Measurements from ENCODE around the gene ATP5PD. TPM values are rescaled to one million over a fixed set of nuclear protein-coding genes. Genes with fewer than 3 reads are reported as not detected.

The ATP5PD gene
- total RNA-seq, 6 donors from 2014 or later: 126 to 198 (median 186) TPM

GRCh38 chr17:74998783-74999182 lies 48.0 kb downstream of the ATP5PD start:
- no peak for ATAC-seq (ENCODE audit: low FRiP score in 2 of 2)
- WGBS, 2 donors: 72 to 79% methylated on average over 6 of the region's 6 CpGs

GRCh38 chr17:74995847-74996246 lies 50.9 kb downstream of the ATP5PD start:
- no peak for ATAC-seq (ENCODE audit: low FRiP score in 2 of 2)
- WGBS, 2 donors: 78 to 81% methylated on average over 5 of the region's 5 CpGs
- Histone ChIP-seq H3K4me3 (no peak overlapping the region), H3K36me3 (peaks cover 0 to 13% (median 7%) of the 10 kb centered on the region in 4 donors), H3K27me3 (no peaks in the 10 kb centered on the region), H3K9me3 (no peaks in the 10 kb centered on the region), H3K4me1 (peaks cover 0 to 19% (median 14%) of the 10 kb centered on the region in 4 donors), H3K27ac (no peak overlapping the region)
- DNase-seq: no peak
- TF ChIP-seq EP300 (IDR thresholded peaks at IDR 0.05): no peak
- TF ChIP-seq POLR2A (IDR thresholded peaks at IDR 0.05): no peak
- no peak for TF ChIP-seq CTCF (IDR thresholded peaks at IDR 0.05)
- no peak for TF ChIP-seq POLR2AphosphoS5 (IDR thresholded peaks at IDR 0.05)

More at GRCh38 chr17:74998783-74999182, 48.0 kb downstream of the ATP5PD start:
- Histone ChIP-seq H3K4me3 (no peak overlapping the region), H3K27ac (no peak overlapping the region), H3K27me3 (no peaks in the 10 kb centered on the region), H3K36me3 (peaks cover 0 to 42% (median 25%) of the 10 kb centered on the region in 4 donors), H3K9me3 (no peaks in the 10 kb centered on the region), H3K4me1 (peaks cover 0 to 4% (median under 1%) of the 10 kb centered on the region in 4 donors)
- TF ChIP-seq POLR2AphosphoS5 (IDR thresholded peaks at IDR 0.05) (no peak), CTCF (IDR thresholded peaks at IDR 0.05) (no peak), POLR2A (IDR thresholded peaks at IDR 0.05) (no peak), EP300 (IDR thresholded peaks at IDR 0.05) (no peak)
- no peak for DNase-seq

- Histone ChIP-seq H3K27ac (peak overlapping the region in 1 of 4 donors; percentile 9), H3K27me3 (no peaks in the 10 kb centered on the region), H3K9me3 (no peaks in the 10 kb centered on the region), H3K4me3 (no peak overlapping the region), H3K4me1 (peaks cover 12 to 31% (median 20%) of the 10 kb centered on the region in 4 donors), H3K36me3 (peaks cover 0 to 2% (median 0%) of the 10 kb centered on the region in 4 donors)
- TF ChIP-seq POLR2AphosphoS5 (IDR thresholded peaks at IDR 0.05): no peak
- WGBS, 2 donors: 80 to 88% methylated on average over 7 of the region's 7 CpGs
- ATAC-seq (ENCODE audit: low FRiP score in 2 of 2) (no peak), DNase-seq (no peak)
Observed at GRCh38 chr17:74994440-74994839, 52.3 kb downstream of the ATP5PD start.

- Histone ChIP-seq H3K27ac (peak overlapping the region; percentile 59 to 73 (median 70)), H3K4me3 (no peak overlapping the region), H3K4me1 (peaks cover 19 to 40% (median 35%) of the 10 kb centered on the region in 4 donors), H3K9me3 (no peaks in the 10 kb centered on the region), H3K27me3 (no peaks in the 10 kb centered on the region), H3K36me3 (no peaks in the 10 kb centered on the region)
- DNase-seq (no peak), ATAC-seq (ENCODE audit: low FRiP score in 2 of 2) (no peak)
- TF ChIP-seq CTCF (IDR thresholded peaks at IDR 0.05) (no peak), POLR2AphosphoS5 (IDR thresholded peaks at IDR 0.05) (no peak), POLR2A (IDR thresholded peaks at IDR 0.05) (no peak), EP300 (IDR thresholded peaks at IDR 0.05) (no peak)
- WGBS, 2 donors: 43 to 48% methylated on average over 2 of the region's 2 CpGs
Observed at GRCh38 chr17:74992223-74992622, 54.5 kb downstream of the ATP5PD start.

- Histone ChIP-seq H3K9me3 (no peaks in the 10 kb centered on the region), H3K4me1 (peaks cover 23 to 44% (median 42%) of the 10 kb centered on the region in 4 donors), H3K27ac (peak overlapping the region; percentile 69 to 98 (median 94)), H3K36me3 (no peaks in the 10 kb centered on the region), H3K27me3 (no peaks in the 10 kb centered on the region), H3K4me3 (no peak overlapping the region)
- no peak for TF ChIP-seq POLR2A (IDR thresholded peaks at IDR 0.05)
- no peak for TF ChIP-seq EP300 (IDR thresholded peaks at IDR 0.05)
- no peak for TF ChIP-seq CTCF (IDR thresholded peaks at IDR 0.05)
- no peak for TF ChIP-seq POLR2AphosphoS5 (IDR thresholded peaks at IDR 0.05)
- DNase-seq (no peak), ATAC-seq (ENCODE audit: low FRiP score in 2 of 2) (no peak)
- 85 to 91% methylated on average over 8 to 10 of the region's 10 CpGs for WGBS, 2 donors
Observed at GRCh38 chr17:74990581-74991105, 56.1 kb downstream of the ATP5PD start.

Small RNA genes lying within 50 kb of the gene (small RNA-seq; reads per million reads assigned to genes)
- gene AC111186.1 (0 reads per million in 4 donors), gene RF00019 (0 reads per million in 4 donors), gene RN7SL573P (0 reads per million in 4 donors), gene RNU6-362P (0 reads per million in 4 donors)

Other genes starting within 250 kb of the ATP5PD start
- gene GRIN2C, start 187.1 kb downstream of the ATP5PD start, total RNA-seq: under 1 TPM in 1 of 6 donors, not detected in 5; 0.17 TPM
- gene FDXR, start 174.0 kb downstream of the ATP5PD start, total RNA-seq: 10 to 100 TPM in 3 of 6 donors, 1 to 10 TPM in 3; 6.8 to 15.1 (median 10.8) TPM
- gene FADS6, start 153.3 kb downstream of the ATP5PD start, total RNA-seq: not detected
- under 1 TPM in 1 of 6 donors, not detected in 5; 0.13 TPM for gene USH1G, start 123.7 kb downstream of the ATP5PD start, total RNA-seq
- not detected for gene OTOP2, start 122.7 kb downstream of the ATP5PD start, total RNA-seq
- gene OTOP3, start 111.1 kb downstream of the ATP5PD start, total RNA-seq: not detected
- gene HID1, start 74.2 kb downstream of the ATP5PD start, total RNA-seq: 10 to 100 TPM; 21.6 to 60.8 (median 33.3) TPM
- 10 to 100 TPM; 15.6 to 48.8 (median 24.7) TPM for gene CDR2L, start 59.3 kb downstream of the ATP5PD start, total RNA-seq
- gene MRPL58, start 34.3 kb downstream of the ATP5PD start, total RNA-seq: 10 to 100 TPM; 10.5 to 41.0 (median 21.8) TPM
- gene KCTD2, start 256 bp upstream of the ATP5PD start, total RNA-seq: 10 to 100 TPM; 17.8 to 26.1 (median 22.9) TPM
- gene SLC16A5, start 41.0 kb upstream of the ATP5PD start, total RNA-seq: 100 to 1,000 TPM in 4 of 6 donors, 10 to 100 TPM in 2; 40.6 to 234 (median 123) TPM
- gene ARMC7, start 63.0 kb upstream of the ATP5PD start, total RNA-seq: 10 to 100 TPM in 5 of 6 donors, 1 to 10 TPM in 1; 7.3 to 29.5 (median 16.6) TPM
- gene NT5C, start 84.8 kb upstream of the ATP5PD start, total RNA-seq: 100 to 1,000 TPM in 2 of 6 donors, 10 to 100 TPM in 4; 46.4 to 113 (median 76.6) TPM
- gene JPT1, start 107.5 kb upstream of the ATP5PD start, total RNA-seq: 100 to 1,000 TPM in 1 of 6 donors, 10 to 100 TPM in 5; 44.0 to 118 (median 70.1) TPM
- 100 to 1,000 TPM in 2 of 6 donors, 10 to 100 TPM in 4; 19.9 to 343 (median 64.9) TPM for gene SUMO2, start 136.0 kb upstream of the ATP5PD start, total RNA-seq
- gene NUP85, start 158.7 kb upstream of the ATP5PD start, total RNA-seq: 10 to 100 TPM; 21.7 to 69.1 (median 43.5) TPM
- gene GGA3, start 214.6 kb upstream of the ATP5PD start, total RNA-seq: 100 to 1,000 TPM in 2 of 6 donors, 10 to 100 TPM in 4; 32.3 to 139 (median 55.4) TPM
- 10 to 100 TPM; 23.7 to 56.7 (median 36.9) TPM for gene MRPS7, start 214.9 kb upstream of the ATP5PD start, total RNA-seq
- 10 to 100 TPM; 19.9 to 42.8 (median 36.2) TPM for gene MIF4GD, start 224.3 kb upstream of the ATP5PD start, total RNA-seq
- gene SLC25A19, start 242.5 kb upstream of the ATP5PD start, total RNA-seq: 10 to 100 TPM; 21.9 to 37.0 (median 23.9) TPM